ENCODE measurements around the gene HTR5A.
"Not testable (repeated sequence)": the region's sequence is repeated elsewhere in the genome, so short reads cannot be mapped to it uniquely, and the experiment has no call there.

The HTR5A gene

GRCh38 chr7:155069992-155070751 lies at the start of gene HTR5A:
TSS of gene HTR5A (plus strand) at chr7:155070324. CDS start at chr7:155070900, 576 bp downstream.
- no peak within 1 kb of the TSS for H3K4me3 ChIP-seq (ENCODE audit: low read depth, low read length)
- no peak for TF ChIP-seq CTCF (conservative IDR thresholded peaks at IDR 0.05; ENCODE audit: low read depth, low read length)
- DNase-seq (ENCODE audit: low read depth): peak; percentile 91

DNA sequence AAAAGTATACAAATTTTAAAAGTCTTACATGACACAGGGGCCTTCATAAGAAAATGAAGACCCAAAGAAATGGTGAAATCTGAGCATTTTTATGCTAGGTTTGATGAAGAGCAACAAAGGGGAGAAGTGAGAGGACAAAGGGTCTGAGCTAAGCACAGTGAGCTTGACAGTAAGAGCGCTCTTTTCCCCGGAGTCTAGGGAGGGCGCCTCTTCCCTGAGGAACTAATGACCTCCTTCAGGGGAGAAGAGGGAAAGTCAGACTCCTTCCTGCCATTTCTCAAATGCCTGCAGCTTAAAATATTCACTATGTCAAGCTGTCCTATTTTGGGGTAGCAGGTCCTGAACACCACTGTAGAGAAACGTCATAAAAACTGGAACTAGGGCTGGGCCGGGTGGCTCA lies 49.1 kb upstream of the HTR5A start:
- DNase-seq (ENCODE audit: low read depth): no peak
- no peak overlapping the region for H3K4me3 ChIP-seq (ENCODE audit: low read depth, low read length)
- no peak for TF ChIP-seq CTCF (conservative IDR thresholded peaks at IDR 0.05; ENCODE audit: low read depth, low read length)

DNA sequence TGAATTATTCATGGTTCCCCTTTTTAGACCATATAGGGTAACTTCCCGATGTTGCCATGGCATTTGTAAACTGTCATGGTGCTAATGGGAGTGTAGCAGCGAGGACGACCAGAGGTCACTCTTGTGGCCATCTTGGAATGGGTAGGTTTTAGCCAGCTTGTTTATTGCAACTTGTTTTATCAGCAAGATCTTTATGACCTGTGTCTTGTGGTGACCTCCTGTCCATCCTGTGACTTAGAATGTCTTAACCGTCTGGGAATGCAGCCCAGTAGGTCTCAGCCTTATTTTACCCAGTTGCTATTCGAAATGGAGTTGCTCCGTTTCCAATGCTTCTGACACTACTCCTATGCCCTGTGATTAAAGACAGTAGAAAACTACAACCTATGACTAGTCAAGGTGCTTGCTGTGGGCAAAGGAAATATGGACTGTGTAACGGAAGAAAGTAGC lies 48.4 kb upstream of the HTR5A start:
- no peak for DNase-seq (ENCODE audit: low read depth)
- no peak overlapping the region for H3K4me3 ChIP-seq (ENCODE audit: low read depth, low read length)
- no peak for TF ChIP-seq CTCF (conservative IDR thresholded peaks at IDR 0.05; ENCODE audit: low read depth, low read length)

GRCh38 chr7:155027879-155028278 lies 42.2 kb upstream of the HTR5A start:
- TF ChIP-seq CTCF (conservative IDR thresholded peaks at IDR 0.05; ENCODE audit: low read depth, low read length): no peak
- DNase-seq (ENCODE audit: low read depth): no peak
- H3K4me3 ChIP-seq (ENCODE audit: low read depth, low read length): no peak overlapping the region

DNA sequence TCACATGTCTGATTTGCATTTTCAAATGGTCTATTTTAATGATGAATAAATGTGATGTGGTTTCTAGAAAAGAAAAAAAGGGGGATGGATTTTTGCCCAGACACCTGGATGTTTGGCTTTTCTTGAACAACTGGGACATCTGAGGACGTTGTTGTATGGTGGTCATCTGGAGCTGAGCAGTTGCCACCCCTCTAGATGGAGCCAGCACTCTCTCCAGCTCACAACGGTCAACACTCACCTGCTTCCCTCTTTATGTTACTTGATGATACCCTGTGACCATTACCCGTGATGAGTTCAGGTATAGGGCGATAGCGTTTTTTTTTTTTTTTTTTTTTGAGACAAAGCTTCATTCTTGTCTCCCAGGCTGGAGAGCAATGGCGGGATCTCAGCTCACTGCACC lies 37.1 kb upstream of the HTR5A start:
- H3K4me3 ChIP-seq (ENCODE audit: low read depth, low read length): no peak overlapping the region
- TF ChIP-seq CTCF (conservative IDR thresholded peaks at IDR 0.05; ENCODE audit: low read depth, low read length): no peak
- no peak for DNase-seq (ENCODE audit: low read depth)

GRCh38 chr7:155034495-155034894 lies 35.6 kb upstream of the HTR5A start:
- DNase-seq (ENCODE audit: low read depth): not testable (repeated sequence)

DNA sequence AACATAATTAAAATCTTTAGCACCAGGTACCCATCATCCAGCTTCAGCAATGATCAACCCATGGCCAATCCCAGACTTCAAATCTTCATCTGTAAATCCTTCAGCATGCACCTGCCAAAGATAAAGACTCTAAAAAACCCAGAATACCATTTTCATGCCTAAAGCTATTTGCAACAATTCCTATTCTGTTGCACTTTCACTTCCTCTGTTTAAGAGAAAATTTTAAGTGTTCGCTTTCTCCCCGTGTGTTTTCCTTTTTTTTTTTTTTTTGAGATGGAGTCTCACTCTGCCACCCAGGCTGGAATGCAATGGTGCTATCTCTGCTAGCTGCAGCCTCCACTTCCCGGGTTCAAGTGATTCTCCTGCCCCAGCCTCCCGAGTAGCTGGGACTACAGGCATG lies 31.8 kb upstream of the HTR5A start:
- no peak overlapping the region for H3K4me3 ChIP-seq (ENCODE audit: low read depth, low read length)
- TF ChIP-seq CTCF (conservative IDR thresholded peaks at IDR 0.05; ENCODE audit: low read depth, low read length): no peak
- DNase-seq (ENCODE audit: low read depth): no peak

More at GRCh38 chr7:155034495-155034894, 35.6 kb upstream of the HTR5A start:
- not testable (repeated sequence) for H3K4me3 ChIP-seq (ENCODE audit: low read depth, low read length)

Measured in choroid plexus epithelial cell (primary cell).